SK-N-SH (cell line): ENCODE data around the gene SCGB1C2.

Experiments
- CTCF ChIP-seq: fragments of 200-600 bp; sonication (generic); IDR thresholded peaks from 2 replicates; pipeline ENCODE4 v1.6.1; 2017; ENCODE audit warnings: antibody characterized with exemption, mild to moderate bottlenecking, moderate library complexity
- JUND ChIP-seq: IDR thresholded peaks from 2 replicates; pipeline ENCODE4 v1.4.0; 2012
- POLR2AphosphoS5 ChIP-seq: IDR thresholded peaks from 2 replicates; pipeline ENCODE4 v1.6.1; 2012; ENCODE audit warnings: low read depth, low read length
- RAD21 ChIP-seq: IDR thresholded peaks from 2 replicates; pipeline ENCODE4 v1.6.1; 2012; ENCODE audit warnings: mild to moderate bottlenecking, low read length
- RCOR1 ChIP-seq: fragments of 150-350 bp; IDR thresholded peaks from 2 replicates; pipeline ENCODE4 v1.6.1; 2017; ENCODE audit warnings: antibody characterized with exemption, low read length
- RXRA ChIP-seq: IDR thresholded peaks from 2 replicates; pipeline ENCODE4 v1.4.0; 2012; ENCODE audit warnings: low read depth, mild to moderate bottlenecking, borderline replicate concordance
- TAF1 ChIP-seq: IDR thresholded peaks from 2 replicates; pipeline ENCODE4 v1.6.1; 2012; ENCODE audit warnings: low read depth, mild to moderate bottlenecking, low read length, moderate library complexity, borderline replicate concordance
- USF2 ChIP-seq: fragments of 150-350 bp; IDR thresholded peaks from 2 replicates; pipeline ENCODE4 v1.6.1; 2017; ENCODE audit warnings: antibody characterized with exemption, low read length, low read depth, borderline replicate concordance
- YY1 ChIP-seq: IDR thresholded peaks from 2 replicates; pipeline ENCODE4 v1.4.0; 2012; ENCODE audit warnings: low read depth, mild to moderate bottlenecking

GRCh38 chr17:146983-147761 is 9.8 kb downstream of the SCGB1C2 start:
- no peak for TF ChIP-seq RAD21
- no peak for TF ChIP-seq JUND
- TF ChIP-seq CTCF: no peak
- TF ChIP-seq TAF1: no peak
- no peak for TF ChIP-seq POLR2AphosphoS5
- TF ChIP-seq RXRA: no peak
- TF ChIP-seq USF2: no peak
- TF ChIP-seq YY1: no peak
- TF ChIP-seq RCOR1: no peak
